Neuronal stem cell (in vitro differentiated cells): ENCODE measurements around the gene GAS2L2.
"Not testable (repeated sequence)": the region's sequence is repeated elsewhere in the genome, so short reads cannot be mapped to it uniquely, and the experiment has no call there.

ENCODE experiments used
- DNase-seq: peaks from one replicate; pipeline ENCODE4 v3.0.0-alpha.2; 2013; ENCODE audit warnings: low spot score
- H2AFZ ChIP-seq: one replicate; pipeline ENCODE4 v1.6.1; 2013; ENCODE audit warnings: mild to moderate bottlenecking, low read length, inconsistent platforms
- H2AK5ac ChIP-seq: 2 replicates; pipeline ENCODE4 v1.6.1; 2013; ENCODE audit warnings: low read depth, mild to moderate bottlenecking, inconsistent platforms, low read length, moderate library complexity, mixed read lengths
- H2BK120ac ChIP-seq: 2 replicates; pipeline ENCODE4 v1.6.1; 2013; ENCODE audit warnings: low read depth, mild to moderate bottlenecking, inconsistent platforms, low read length, moderate library complexity, mixed read lengths
- H2BK12ac ChIP-seq: one replicate; pipeline ENCODE4 v1.6.1; 2013; ENCODE audit warnings: low read length, inconsistent platforms
- H2BK15ac ChIP-seq: 2 replicates; pipeline ENCODE4 v1.6.1; 2013; ENCODE audit warnings: mild to moderate bottlenecking, low read length, inconsistent platforms, mixed read lengths
- H2BK5ac ChIP-seq: one replicate; pipeline ENCODE4 v1.6.1; 2013; ENCODE audit warnings: inconsistent platforms, mild to moderate bottlenecking, low read length, moderate library complexity
- H3K14ac ChIP-seq: one replicate; pipeline ENCODE4 v1.6.1; 2013; ENCODE audit warnings: low read length, inconsistent platforms
- H3K18ac ChIP-seq: 2 replicates; pipeline ENCODE4 v1.6.1; 2013; ENCODE audit warnings: low read length, inconsistent platforms
- H3K23ac ChIP-seq: 2 replicates; pipeline ENCODE4 v1.6.1; 2013; ENCODE audit warnings: low read depth, mild to moderate bottlenecking, mixed read lengths, low read length, inconsistent platforms; ENCODE audit not compliant: poor library complexity
- H3K27ac ChIP-seq: replicated peaks from 3 replicates; pipeline ENCODE4 v1.5.1; 2013; ENCODE audit warnings: low read length, inconsistent platforms
- H3K27me3 ChIP-seq, 3 experiments: 2 replicates each; pipeline ENCODE4 v1.6.1; 2013; ENCODE audit warnings: low read length in 3 of 3, mild to moderate bottlenecking in 2 of 3, inconsistent platforms in 1 of 3, low read depth in 1 of 3, mixed read lengths in 1 of 3, moderate library complexity in 1 of 3; ENCODE audit not compliant: control insufficient read depth in 3 of 3, insufficient read depth in 3 of 3
- H3K36me3 ChIP-seq, 2 donors: replicated peaks in 1 of 2; 2 replicates each; pipeline ENCODE4 v1.6.1; 2013; ENCODE audit warnings: low read length in 2 of 2; ENCODE audit not compliant: control insufficient read depth in 2 of 2, insufficient read depth in 2 of 2
- H3K4ac ChIP-seq: 2 replicates; pipeline ENCODE4 v1.6.1; 2013; ENCODE audit warnings: inconsistent platforms, mild to moderate bottlenecking, low read length, moderate library complexity
- H3K4me1 ChIP-seq, 2 donors: 1 replicate in 1 of 2; 2 replicates in 1 of 2; pipeline ENCODE4 v1.6.1; 2013; ENCODE audit warnings: low read length in 2 of 2, low read depth in 1 of 2; ENCODE audit not compliant: control insufficient read depth in 2 of 2, insufficient read depth in 1 of 2
- H3K4me2 ChIP-seq: one replicate; pipeline ENCODE4 v1.6.1; 2013; ENCODE audit warnings: mild to moderate bottlenecking, low read length, inconsistent platforms; ENCODE audit not compliant: insufficient read depth, poor library complexity, severe bottlenecking
- H3K4me3 ChIP-seq, 2 donors: 2 replicates each; pipeline ENCODE4 v1.5.1; 2013; ENCODE audit warnings: low read length in 2 of 2, mild to moderate bottlenecking in 2 of 2, inconsistent platforms in 1 of 2, moderate library complexity in 1 of 2
- H3K79me1 ChIP-seq: one replicate; pipeline ENCODE4 v1.6.1; 2013; ENCODE audit warnings: low read depth, mild to moderate bottlenecking, inconsistent platforms, low read length, moderate library complexity
- H3K9ac ChIP-seq: one replicate; pipeline ENCODE4 v1.6.1; 2013; ENCODE audit warnings: mild to moderate bottlenecking, low read depth, low read length, inconsistent platforms; ENCODE audit not compliant: poor library complexity
- H3K9me3 ChIP-seq, 2 donors: replicated peaks in 1 of 2; 2 replicates each; pipeline versions ENCODE3 to v1.6.1; 2013; ENCODE audit warnings: low read length in 2 of 2, mild to moderate bottlenecking in 2 of 2, inconsistent platforms in 1 of 2, low read depth in 1 of 2, mixed read lengths in 1 of 2, moderate library complexity in 1 of 2; ENCODE audit not compliant: control insufficient read depth in 2 of 2, insufficient read depth in 1 of 2
- H4K8ac ChIP-seq: one replicate; pipeline ENCODE4 v1.6.1; 2013; ENCODE audit warnings: low read depth, mild to moderate bottlenecking, inconsistent platforms, low read length, moderate library complexity
- H4K91ac ChIP-seq: one replicate; pipeline ENCODE4 v1.6.1; 2013; ENCODE audit warnings: low read length, low read depth, mild to moderate bottlenecking, inconsistent platforms; ENCODE audit not compliant: poor library complexity
- WGBS, 2 donors: extraction: QIAGEN DNeasy Blood & Tissue Kit; methylation state at CpG; one replicate each; pipeline ENCODE4 v1.1.7; 2013; ENCODE audit warnings: missing lambda C conversion rate in 2 of 2, mixed read lengths in 1 of 2; ENCODE audit not compliant: insufficient read length in 2 of 2, insufficient replicate concordance in 1 of 2; ENCODE audit errors: extremely low coverage in 2 of 2; 5-methylcytosine and 5-hydroxymethylcytosine counted together

Gene GAS2L2

DNA sequence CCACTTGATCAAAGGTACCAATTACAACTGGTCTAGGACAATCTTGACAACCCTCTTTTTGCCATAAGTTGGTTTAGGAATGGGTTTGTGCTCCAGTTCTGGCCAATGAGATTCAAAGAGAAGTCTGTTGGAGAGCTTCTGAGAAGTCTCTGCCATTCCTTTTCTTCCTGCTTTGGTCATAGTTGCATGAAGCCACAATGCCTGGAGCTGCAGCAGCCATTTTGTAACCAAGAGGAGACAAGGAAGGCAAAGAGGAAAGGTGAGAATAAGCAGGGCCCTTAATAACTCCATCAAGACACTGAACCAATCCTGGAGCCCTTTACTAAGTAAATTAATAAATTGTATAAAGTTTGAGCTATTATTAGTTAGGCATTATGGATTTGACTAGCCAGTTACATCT is 4.2 kb upstream of the GAS2L2 start:
- H3K27me3 ChIP-seq: peaks cover 0 to 6% (median 0%) of the 10 kb centered on the region in 3 experiments
- H2BK12ac ChIP-seq: no peak overlapping the region
- no peak overlapping the region for H2BK15ac ChIP-seq
- no peak overlapping the region for H3K23ac ChIP-seq
- no peak for DNase-seq
- no peak overlapping the region for H4K8ac ChIP-seq
- H3K36me3 ChIP-seq: no peaks in the 10 kb centered on the region
- H3K4ac ChIP-seq: no peak overlapping the region
- no peak overlapping the region for H2BK120ac ChIP-seq
- H3K9ac ChIP-seq: no peak overlapping the region
- H3K27ac ChIP-seq: no peak overlapping the region
- H3K18ac ChIP-seq: no peak overlapping the region
- no peak overlapping the region for H2AK5ac ChIP-seq
- H3K4me2 ChIP-seq: no peak overlapping the region
- no peak overlapping the region for H2AFZ ChIP-seq
- peaks cover 0 to 1% of the 10 kb centered on the region in 2 donors for H3K4me1 ChIP-seq
- H3K9me3 ChIP-seq: no peaks in the 10 kb centered on the region
- H4K91ac ChIP-seq: no peak overlapping the region
- H3K79me1 ChIP-seq: no peaks in the 10 kb centered on the region
- no peak overlapping the region for H3K14ac ChIP-seq
- H3K4me3 ChIP-seq: no peak overlapping the region
- no peak overlapping the region for H2BK5ac ChIP-seq

DNA sequence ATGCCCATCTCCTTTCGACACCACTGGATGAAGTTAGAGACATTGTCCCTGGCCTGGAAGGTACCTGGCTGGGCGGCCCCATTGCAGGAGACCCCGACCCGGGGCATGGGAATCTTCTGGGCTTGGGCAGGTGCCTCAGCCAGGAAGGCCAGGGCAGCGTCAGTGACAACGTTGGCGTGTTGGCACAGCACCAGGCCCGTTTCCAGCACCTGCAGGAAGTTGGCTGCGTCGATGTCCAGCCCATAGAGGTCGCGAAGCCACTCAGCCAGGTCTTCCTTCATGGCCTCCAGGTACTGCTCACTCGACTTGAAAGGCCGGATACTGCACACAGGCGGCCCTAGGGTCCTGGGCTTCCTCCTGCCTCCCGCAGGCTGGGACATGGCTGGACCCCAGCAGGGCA is 568 bp downstream of the GAS2L2 start:
- no peak overlapping the region for H4K8ac ChIP-seq
- peaks cover 0 to 38% (median 14%) of the 10 kb centered on the region in 3 experiments for H3K27me3 ChIP-seq
- H2AK5ac ChIP-seq: no peak overlapping the region
- DNase-seq: no peak
- no peak overlapping the region for H3K4ac ChIP-seq
- H3K4me2 ChIP-seq: no peak overlapping the region
- peak overlapping the region; percentile 65 for H3K9ac ChIP-seq
- H3K14ac ChIP-seq: no peak overlapping the region
- H3K23ac ChIP-seq: no peak overlapping the region
- peak overlapping the region; percentile 19 for H2AFZ ChIP-seq
- H2BK120ac ChIP-seq: no peak overlapping the region
- WGBS, 2 donors: no CpG with 5 or more reads among the region's 16 CpGs
- no peak overlapping the region for H4K91ac ChIP-seq
- no peak overlapping the region for H3K27ac ChIP-seq
- H2BK15ac ChIP-seq: peak overlapping the region; percentile 32
- no peaks in the 10 kb centered on the region for H3K36me3 ChIP-seq
- no peaks in the 10 kb centered on the region for H3K79me1 ChIP-seq
- no peak overlapping the region for H2BK5ac ChIP-seq
- no peaks in the 10 kb centered on the region for H3K9me3 ChIP-seq
- H2BK12ac ChIP-seq: peak overlapping the region; percentile 16
- peaks cover 5 to 7% of the 10 kb centered on the region in 2 donors for H3K4me1 ChIP-seq
- H3K18ac ChIP-seq: peak overlapping the region; percentile 31
- H3K4me3 ChIP-seq: no peak overlapping the region

GRCh38 chr17:35751541-35751940 is 1.5 kb downstream of the GAS2L2 start:
- H2BK15ac ChIP-seq, H3K23ac ChIP-seq, DNase-seq, H2AFZ ChIP-seq, H4K8ac ChIP-seq, H3K4me1 ChIP-seq, H3K27ac ChIP-seq, H3K4me3 ChIP-seq, H3K14ac ChIP-seq, H2BK5ac ChIP-seq, H2AK5ac ChIP-seq, H2BK120ac ChIP-seq, H3K9ac ChIP-seq, H3K36me3 ChIP-seq, H3K4me2 ChIP-seq, H3K4ac ChIP-seq, H3K18ac ChIP-seq, H3K9me3 ChIP-seq, H4K91ac ChIP-seq, H2BK12ac ChIP-seq, H3K79me1 ChIP-seq: not testable (repeated sequence)
- WGBS, 2 donors: no CpG with 5 or more reads among the region's 4 CpGs
- H3K27me3 ChIP-seq: peaks cover 0 to 39% (median 14%) of the 10 kb centered on the region in 3 experiments

- no CpG with 5 or more reads among the region's 10 CpGs for WGBS, 2 donors
- H3K18ac ChIP-seq: peak overlapping the region; percentile 84
- H2AK5ac ChIP-seq: no peak overlapping the region
- H3K4ac ChIP-seq: no peak overlapping the region
- no peak overlapping the region for H3K4me3 ChIP-seq
- H3K27ac ChIP-seq: no peak overlapping the region
- H2BK12ac ChIP-seq: no peak overlapping the region
- no peak overlapping the region for H3K14ac ChIP-seq
- H3K23ac ChIP-seq: no peak overlapping the region
- H3K9ac ChIP-seq: no peak overlapping the region
- H3K27me3 ChIP-seq: peaks cover 0 to 41% (median 14%) of the 10 kb centered on the region in 3 experiments
- no peaks in the 10 kb centered on the region for H3K79me1 ChIP-seq
- H2BK15ac ChIP-seq: peak overlapping the region; percentile 5
- DNase-seq: no peak
- peak overlapping the region; percentile 51 for H3K4me2 ChIP-seq
- no peak overlapping the region for H2BK5ac ChIP-seq
- no peaks in the 10 kb centered on the region for H3K36me3 ChIP-seq
- H2BK120ac ChIP-seq: no peak overlapping the region
- H3K4me1 ChIP-seq: peaks cover 5 to 7% of the 10 kb centered on the region in 2 donors
- no peak overlapping the region for H4K91ac ChIP-seq
- H4K8ac ChIP-seq: no peak overlapping the region
- H3K9me3 ChIP-seq: no peaks in the 10 kb centered on the region
- H2AFZ ChIP-seq: peak overlapping the region; percentile 88
Observed at GRCh38 chr17:35750526-35751395, 2.3 kb downstream of the GAS2L2 start.
